GM21381 (cell line): ENCODE data around the gene HPCAL1.
"Not testable (repeated sequence)": the region's sequence is repeated elsewhere in the genome, so short reads cannot be mapped to it uniquely, and the experiment has no call there.

ENCODE experiments used
- ATAC-seq: cut with Tn5 transposase; IDR thresholded peaks from one replicate; pipeline ENCODE4 v1.9.1; 2021; ENCODE audit warnings: mild to moderate bottlenecking, moderate library complexity; ENCODE audit not compliant: unreplicated experiment

HPCAL1 gene

GRCh38 chr2:10433947-10434885, 131.5 kb downstream of the HPCAL1 start:
- no peak for ATAC-seq

GRCh38 chr2:10434886-10435819, 132.4 kb downstream of the HPCAL1 start:
- ATAC-seq, result peak; percentile 53

GRCh38 chr2:10435820-10436204, 133.1 kb downstream of the HPCAL1 start:
- ATAC-seq, result no peak

GRCh38 chr2:10436583-10437110, 133.9 kb downstream of the HPCAL1 start:
- no peak for ATAC-seq

- no peak for ATAC-seq
Measured at GRCh38 chr2:10437806-10438205, 135.1 kb downstream of the HPCAL1 start.

GRCh38 chr2:10438688-10439087, 136.0 kb downstream of the HPCAL1 start:
- no peak for ATAC-seq

GRCh38 chr2:10439185-10439879, 136.6 kb downstream of the HPCAL1 start:
- no peak for ATAC-seq

GRCh38 chr2:10439971-10440370, 137.3 kb downstream of the HPCAL1 start:
- no peak for ATAC-seq

GRCh38 chr2:10440736-10441135, 138.0 kb downstream of the HPCAL1 start:
- ATAC-seq, result no peak

GRCh38 chr2:10441948-10442347, 139.2 kb downstream of the HPCAL1 start:
- ATAC-seq, result no peak

GRCh38 chr2:10442469-10443126, 139.9 kb downstream of the HPCAL1 start:
- ATAC-seq, result not testable (repeated sequence)

GRCh38 chr2:10444463-10444862, 141.8 kb downstream of the HPCAL1 start:
- no peak for ATAC-seq

- ATAC-seq, result no peak
Measured at GRCh38 chr2:10446631-10447030, 143.9 kb downstream of the HPCAL1 start.

- ATAC-seq, result peak; percentile 26
Measured at GRCh38 chr2:10447300-10447894, 144.7 kb downstream of the HPCAL1 start.

GRCh38 chr2:10447895-10448575, 145.3 kb downstream of the HPCAL1 start, which contains the start of gene ODC1:
TSS of gene ODC1 (minus strand) at chr2:10448327. CDS start at chr2:10445032, 3,295 bp downstream.
- peak; percentile 76 for ATAC-seq

GRCh38 chr2:10448576-10449485, 146.1 kb downstream of the HPCAL1 start:
- peak; percentile 54 for ATAC-seq

- ATAC-seq, result no peak
Measured at GRCh38 chr2:10449486-10449831, 146.8 kb downstream of the HPCAL1 start.
